Measurements from ENCODE around the gene GRIN2A.

- TF ChIP-seq TAF1 (IDR thresholded peaks at IDR 0.05; ENCODE audit: borderline replicate concordance, low read depth, low read length) (no peak), POLR2A (IDR thresholded peaks at IDR 0.05; ENCODE audit: low read depth, low read length) (no peak), POLR2AphosphoS5 (IDR thresholded peaks at IDR 0.05; ENCODE audit: low read depth, low read length) (no peak)
These were observed 225.2 kb downstream of the GRIN2A start for GRCh38 chr16:9957002-9957401.
